GM10248 (cell line): ENCODE data around the gene KIF13A.
"Not testable (repeated sequence)": the region's sequence is repeated elsewhere in the genome, so short reads cannot be mapped to it uniquely, and the experiment has no call there.

Source experiments
- CTCF ChIA-PET: fragments of 300-600 bp; sonication (Branson Sonifier 250); formaldehyde crosslinking; extraction: SDS; loops from one replicate; lab custom pipeline; 2021; ENCODE audit warnings: antibody characterized with exemption; lab: Yijun Ruan, JAX
- POLR2A ChIA-PET: fragments of 350-650 bp; sonication (Branson Sonifier 250); formaldehyde crosslinking; extraction: SDS; loops from one replicate; lab custom pipeline; 2020; ENCODE audit warnings: antibody characterized with exemption; lab: Yijun Ruan, JAX
- DNase-seq: peaks from one replicate; pipeline ENCODE4 v3.0.0; 2012; ENCODE audit errors: extremely low spot score
- TF ChIP-seq, protein P1 (sequence below): IDR thresholded peaks from 2 replicates; pipeline ENCODE4 v1.5.1; 2012; ENCODE audit warnings: mild to moderate bottlenecking, low read depth; ENCODE audit errors: extremely low read depth, missing control alignments, control extremely low read depth

The KIF13A gene

DNA sequence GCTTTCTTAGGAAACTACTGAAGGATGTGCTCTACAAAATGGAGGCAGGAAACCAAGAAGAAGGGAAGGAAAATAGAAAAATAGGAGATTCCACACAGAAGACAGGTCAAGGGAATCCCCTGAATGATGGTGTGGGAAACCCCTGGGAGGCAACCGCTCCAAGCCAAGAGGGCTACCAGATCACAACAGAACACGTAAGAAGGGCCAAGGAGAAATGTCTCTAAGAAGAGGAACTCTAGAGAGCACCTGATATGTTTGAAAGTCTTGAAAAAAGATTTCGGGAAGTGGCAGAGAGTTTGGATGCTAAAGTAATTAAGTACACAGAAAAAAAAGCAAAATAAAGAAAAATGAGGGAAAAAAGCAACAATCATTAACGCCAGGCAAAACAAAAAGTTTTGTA, 7.1 kb downstream of the KIF13A start:
- TF ChIP-seq, protein P1, sequence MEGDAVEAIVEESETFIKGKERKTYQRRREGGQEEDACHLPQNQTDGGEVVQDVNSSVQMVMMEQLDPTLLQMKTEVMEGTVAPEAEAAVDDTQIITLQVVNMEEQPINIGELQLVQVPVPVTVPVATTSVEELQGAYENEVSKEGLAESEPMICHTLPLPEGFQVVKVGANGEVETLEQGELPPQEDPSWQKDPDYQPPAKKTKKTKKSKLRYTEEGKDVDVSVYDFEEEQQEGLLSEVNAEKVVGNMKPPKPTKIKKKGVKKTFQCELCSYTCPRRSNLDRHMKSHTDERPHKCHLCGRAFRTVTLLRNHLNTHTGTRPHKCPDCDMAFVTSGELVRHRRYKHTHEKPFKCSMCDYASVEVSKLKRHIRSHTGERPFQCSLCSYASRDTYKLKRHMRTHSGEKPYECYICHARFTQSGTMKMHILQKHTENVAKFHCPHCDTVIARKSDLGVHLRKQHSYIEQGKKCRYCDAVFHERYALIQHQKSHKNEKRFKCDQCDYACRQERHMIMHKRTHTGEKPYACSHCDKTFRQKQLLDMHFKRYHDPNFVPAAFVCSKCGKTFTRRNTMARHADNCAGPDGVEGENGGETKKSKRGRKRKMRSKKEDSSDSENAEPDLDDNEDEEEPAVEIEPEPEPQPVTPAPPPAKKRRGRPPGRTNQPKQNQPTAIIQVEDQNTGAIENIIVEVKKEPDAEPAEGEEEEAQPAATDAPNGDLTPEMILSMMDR, result no peak
- POLR2A ChIA-PET, result no interaction called here
- CTCF ChIA-PET, result no interaction called here
- DNase-seq, result no peak

- POLR2A ChIA-PET, result no interaction called here
- CTCF ChIA-PET, result no interaction called here
- TF ChIP-seq, protein P1, result no peak
- no peak for DNase-seq
Observed at GRCh38 chr6:17979479-17979878, 8.0 kb downstream of the KIF13A start.

DNA sequence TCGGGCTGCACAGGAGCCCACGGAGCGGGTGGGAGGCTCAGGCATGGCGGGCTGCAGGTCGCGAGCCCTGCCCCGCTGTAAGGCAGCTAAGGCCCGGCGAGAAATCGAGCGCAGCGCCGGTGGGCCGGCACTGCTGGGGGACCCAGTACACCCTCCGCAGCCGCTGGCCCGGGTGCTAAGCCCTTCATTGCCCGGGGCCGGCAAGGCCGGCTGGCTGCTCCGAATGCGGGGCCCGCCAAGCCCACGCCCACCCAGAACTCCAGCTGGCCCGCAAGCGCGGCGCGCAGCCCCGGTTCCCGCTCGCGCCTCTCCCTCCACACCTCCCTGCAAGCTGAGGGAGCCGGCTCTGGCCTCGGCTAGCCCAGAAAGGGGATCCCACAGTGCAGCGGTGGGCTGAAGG, 11.2 kb downstream of the KIF13A start:
- DNase-seq, CTCF ChIA-PET: not testable (repeated sequence)
- POLR2A ChIA-PET, result interaction anchor here (0.6 kb wide), 1 partner anchor 124 kb away, joined by 3 read pairs; no protein-coding TSS in a partner anchor

GRCh38 chr6:17974570-17975368, 12.7 kb downstream of the KIF13A start:
- ChIA-PET CTCF (no interaction called here), POLR2A (no interaction called here)
- no peak for DNase-seq
- TF ChIP-seq, protein P1, result no peak

DNA sequence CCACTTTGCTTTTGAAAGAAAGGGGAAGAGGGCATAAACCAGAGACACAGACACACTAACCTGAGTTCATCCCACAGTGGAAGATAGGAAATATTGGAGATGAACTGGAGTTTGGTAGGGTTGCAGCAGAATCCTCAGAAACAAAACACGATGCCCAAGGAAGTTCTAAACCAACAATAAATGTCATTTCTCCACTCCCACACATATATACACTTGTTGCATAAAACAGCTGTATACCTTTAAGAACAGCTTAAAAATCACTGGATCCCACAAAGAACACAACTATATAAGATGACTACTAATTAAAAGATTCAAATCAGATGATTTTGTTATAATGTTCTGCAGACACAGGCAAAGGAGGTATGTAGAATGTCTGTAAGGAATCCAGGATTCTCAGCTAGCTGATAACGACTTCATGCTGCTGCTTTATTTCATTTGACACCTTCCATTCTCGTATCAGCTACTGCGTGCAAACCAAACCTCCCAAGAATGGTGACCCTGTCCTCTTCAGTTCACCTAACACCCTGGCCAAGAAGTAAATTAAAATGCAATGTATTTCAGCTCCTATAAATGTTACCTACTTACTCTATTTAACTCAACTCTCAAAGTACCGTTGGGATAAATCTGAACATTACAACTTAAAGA, 14.3 kb downstream of the KIF13A start:
- ChIA-PET POLR2A (no interaction called here), CTCF (no interaction called here)
- DNase-seq, result no peak
- TF ChIP-seq, protein P1, result no peak

- DNase-seq, result no peak
- CTCF ChIA-PET, result no interaction called here
- POLR2A ChIA-PET, result no interaction called here
- TF ChIP-seq, protein P1, result no peak
Observed at GRCh38 chr6:17972074-17972952, 15.1 kb downstream of the KIF13A start.
